Peyer's patch (tissue), 4 donors: ENCODE data around the gene FAM50A.

Source experiments
- POLR2A ChIP-seq, 2 donors: fragments of 450-650 bp; IDR thresholded peaks; one replicate each; pipeline ENCODE4 v1.5.1; 2017; ENCODE audit warnings: antibody characterized with exemption in 2 of 2, mild to moderate bottlenecking in 2 of 2, moderate library complexity in 2 of 2
- TF ChIP-seq, protein P1 (sequence below), 6 experiments: fragments of 450-650 bp in 4 of 6; fragments of 200-600 bp in 2 of 6; sonication (generic) in 1 of 6; IDR thresholded peaks; one replicate each; pipeline ENCODE4 v1.5.1; 2017 to 2019; ENCODE audit warnings: antibody characterized with exemption in 6 of 6, mild to moderate bottlenecking in 3 of 6, moderate library complexity in 1 of 6

GRCh38 chrX:154460326-154460725 lies 16.4 kb downstream of the FAM50A start:
- TF ChIP-seq, protein P1, sequence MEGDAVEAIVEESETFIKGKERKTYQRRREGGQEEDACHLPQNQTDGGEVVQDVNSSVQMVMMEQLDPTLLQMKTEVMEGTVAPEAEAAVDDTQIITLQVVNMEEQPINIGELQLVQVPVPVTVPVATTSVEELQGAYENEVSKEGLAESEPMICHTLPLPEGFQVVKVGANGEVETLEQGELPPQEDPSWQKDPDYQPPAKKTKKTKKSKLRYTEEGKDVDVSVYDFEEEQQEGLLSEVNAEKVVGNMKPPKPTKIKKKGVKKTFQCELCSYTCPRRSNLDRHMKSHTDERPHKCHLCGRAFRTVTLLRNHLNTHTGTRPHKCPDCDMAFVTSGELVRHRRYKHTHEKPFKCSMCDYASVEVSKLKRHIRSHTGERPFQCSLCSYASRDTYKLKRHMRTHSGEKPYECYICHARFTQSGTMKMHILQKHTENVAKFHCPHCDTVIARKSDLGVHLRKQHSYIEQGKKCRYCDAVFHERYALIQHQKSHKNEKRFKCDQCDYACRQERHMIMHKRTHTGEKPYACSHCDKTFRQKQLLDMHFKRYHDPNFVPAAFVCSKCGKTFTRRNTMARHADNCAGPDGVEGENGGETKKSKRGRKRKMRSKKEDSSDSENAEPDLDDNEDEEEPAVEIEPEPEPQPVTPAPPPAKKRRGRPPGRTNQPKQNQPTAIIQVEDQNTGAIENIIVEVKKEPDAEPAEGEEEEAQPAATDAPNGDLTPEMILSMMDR (IDR thresholded peaks at IDR 0.05) = no peak
- no peak for TF ChIP-seq POLR2A (IDR thresholded peaks at IDR 0.05)
